K562 (cell line): ENCODE measurements around the gene FBRS. TPM values are rescaled to one million over a fixed set of nuclear protein-coding genes. Genes with fewer than 3 reads are reported as not detected.

ENCODE experiments used
- CBX3 ChIP-seq, 2 experiments: IDR thresholded peaks; 1 replicate in 1 of 2; 2 replicates in 1 of 2; pipeline ENCODE4 v1.6.1; 2012; ENCODE audit warnings: inconsistent platforms in 2 of 2, low read length in 2 of 2, borderline replicate concordance in 1 of 2, control low read depth in 1 of 2
- COPS2 ChIP-seq: fragments of 450-650 bp; conservative IDR thresholded peaks from 2 replicates; pipeline ENCODE4 v1.6.1; 2016; ENCODE audit warnings: mild to moderate bottlenecking, moderate library complexity
- CREB1 ChIP-seq, 2 experiments: sonication (generic) in 1 of 2; formaldehyde crosslinking in 1 of 2; IDR thresholded peaks; 2 replicates each; pipeline versions ENCODE4 v1.6.1 to v1.8.0; 2012 to 2022; ENCODE audit warnings: inconsistent platforms in 1 of 2, mild to moderate bottlenecking in 1 of 2, missing genetic modification reagents in 1 of 2, moderate library complexity in 1 of 2
- CREBBP ChIP-seq: IDR thresholded peaks from one replicate; pipeline ENCODE4 v1.6.1; 2012; ENCODE audit warnings: low read depth, mild to moderate bottlenecking, control low read depth, inconsistent platforms, low read length
- E2F5 ChIP-seq: sonication (generic); formaldehyde crosslinking; IDR thresholded peaks from 2 replicates; pipeline ENCODE4 v1.8.0; 2022; ENCODE audit warnings: mild to moderate bottlenecking, missing genetic modification reagents
- ESRRB ChIP-seq: fragments of 250-450 bp; sonication (Bioruptor Pico); IDR thresholded peaks from 2 replicates; pipeline ENCODE4 v1.5.0; 2020; ENCODE audit warnings: mild to moderate bottlenecking, moderate library complexity, borderline replicate concordance
- FOXJ2 ChIP-seq: fragments of 200-800 bp; sonication (Bioruptor generic); IDR thresholded peaks from 2 replicates; pipeline ENCODE4 v1.6.1; 2016; ENCODE audit warnings: missing genetic modification characterization, missing compliant biosample characterization
- NCOA6 ChIP-seq: fragments of 450-650 bp; IDR thresholded peaks from 2 replicates; pipeline ENCODE4 v1.6.1; 2017; ENCODE audit warnings: mild to moderate bottlenecking
- NFIC ChIP-seq: fragments of 450-650 bp; IDR thresholded peaks from 2 replicates; pipeline ENCODE4 v1.6.1; 2017; ENCODE audit warnings: mild to moderate bottlenecking, inconsistent platforms
- NFXL1 ChIP-seq: fragments of 450-650 bp; formaldehyde crosslinking; IDR thresholded peaks from 2 replicates; pipeline ENCODE4 v1.4.0; 2021; ENCODE audit warnings: mild to moderate bottlenecking
- NRF1 ChIP-seq, 2 experiments: fragments of 450-650 bp; IDR thresholded peaks in 1 of 2; conservative IDR thresholded peaks in 1 of 2; 2 replicates each; pipeline ENCODE4 v1.6.1; 2014; ENCODE audit warnings: mild to moderate bottlenecking in 2 of 2
- NUFIP1 ChIP-seq: fragments of 450-650 bp; IDR thresholded peaks from 2 replicates; pipeline ENCODE4 v1.6.1; 2018; ENCODE audit not compliant: partially characterized antibody
- OTX1 ChIP-seq: fragments of 450-650 bp; formaldehyde crosslinking; IDR thresholded peaks from 2 replicates; pipeline ENCODE4 v1.4.0; 2022; ENCODE audit warnings: mild to moderate bottlenecking
- POLR2G ChIP-seq: fragments of 200-400 bp; formaldehyde crosslinking; IDR thresholded peaks from 2 replicates; pipeline ENCODE4 v1.6.1; 2017; ENCODE audit warnings: low read depth, mild to moderate bottlenecking, antibody characterized with exemption, low read length, moderate library complexity
- RBBP5 ChIP-seq: fragments of 200-600 bp; sonication (generic); IDR thresholded peaks from 2 replicates; pipeline ENCODE4 v1.6.1; 2012; ENCODE audit warnings: borderline replicate concordance, mild to moderate bottlenecking, low read length, control low read depth, inconsistent platforms; ENCODE audit not compliant: insufficient read depth, poor library complexity, severe bottlenecking
- SAFB2 ChIP-seq: fragments of 200-400 bp; formaldehyde crosslinking; IDR thresholded peaks from 2 replicates; pipeline ENCODE4 v1.6.1; 2018; ENCODE audit warnings: borderline replicate concordance, low read length, low read depth, moderate library complexity; ENCODE audit not compliant: severe bottlenecking
- SMC3 ChIP-seq: conservative IDR thresholded peaks from 2 replicates; pipeline ENCODE4 v1.6.1; 2011; ENCODE audit warnings: low read depth, low read length, improper control_type of control experiment; ENCODE audit not compliant: insufficient read depth
- STAG1 ChIP-seq: sonication (generic); formaldehyde crosslinking; IDR thresholded peaks from 2 replicates; pipeline ENCODE4 v1.5.0; 2020; ENCODE audit warnings: missing genetic modification reagents, borderline replicate concordance
- SUPT5H ChIP-seq: fragments of 450-650 bp; IDR thresholded peaks from 2 replicates; pipeline ENCODE4 v1.6.1; 2016
- TAF7 ChIP-seq: fragments of 450-650 bp; IDR thresholded peaks from 2 replicates; pipeline ENCODE4 v1.6.1; 2016; ENCODE audit warnings: missing genetic modification characterization, missing compliant biosample characterization
- TBP ChIP-seq: optimal IDR thresholded peaks from 2 replicates; pipeline ENCODE3; 2011; ENCODE audit warnings: low read depth, low read length, improper control_type of control experiment
- UBTF ChIP-seq, 2 experiments: IDR thresholded peaks; 2 replicates each; pipeline ENCODE4 v1.6.1; 2012; ENCODE audit warnings: improper control_type of control experiment in 2 of 2, low read depth in 2 of 2, low read length in 2 of 2, borderline replicate concordance in 1 of 2
- ZNF133 ChIP-seq: fragments of 250-450 bp; sonication (Bioruptor Pico); IDR thresholded peaks from 2 replicates; pipeline ENCODE4 v1.4.0; 2020; ENCODE audit warnings: mild to moderate bottlenecking
- ZNF212 ChIP-seq: fragments of 450-650 bp; formaldehyde crosslinking; IDR thresholded peaks from 2 replicates; pipeline ENCODE4 v1.4.0; 2020; ENCODE audit warnings: mild to moderate bottlenecking
- ZNF57 ChIP-seq: fragments of 450-650 bp; formaldehyde crosslinking; IDR thresholded peaks from 2 replicates; pipeline ENCODE4 v1.4.0; 2020; ENCODE audit warnings: mild to moderate bottlenecking, moderate library complexity
- ZNF586 ChIP-seq: fragments of 450-650 bp; formaldehyde crosslinking; conservative IDR thresholded peaks from 2 replicates; pipeline ENCODE4 v1.4.0; 2020; ENCODE audit warnings: mild to moderate bottlenecking, moderate library complexity
- ZNF766 ChIP-seq: fragments of 200-800 bp; sonication (Bioruptor generic); conservative IDR thresholded peaks from 2 replicates; pipeline ENCODE4 v1.6.1; 2016; ENCODE audit warnings: missing genetic modification characterization, missing compliant biosample characterization
- polyA plus RNA-seq, 8 experiments: library from polyadenylated mRNA; depleted of rRNA in 4 of 8; stranded (reverse) in 5 of 8; unstranded in 3 of 8; fragments of >200 nt; fragmentation: Nextera tagmentation in 2 of 8; fragmentation: Illumina TruSeq in 1 of 8; extraction: Ambion mirVana in 2 of 8; extraction: Trizol in 1 of 8; gene quantifications; 2 replicates each; pipeline versions ENCODE4 v1.2.1 to v1.2.3, GENCODE V29; 2011 to 2014; ENCODE audit warnings: inconsistent platforms in 1 of 8, missing spikeins in 1 of 8
- total RNA-seq, 7 experiments: library from RNA; depleted of rRNA in 6 of 7; stranded (reverse); fragments of >200 nt in 6 of 7; fragmentation: Illumina TruSeq in 2 of 7; extraction: Trizol in 2 of 7; gene quantifications; 2 replicates each; pipeline versions ENCODE4 v1.2.1 to v1.2.3, GENCODE V29; 2011 to 2021; ENCODE audit warnings: low replicate concordance in 1 of 7

Gene FBRS
- total and polyA plus RNA-seq, 9 of the 15 experiments (the other 6 are each of a cell fraction or from before 2014, with no cell fraction given): 0.32 to 59.5 (median 13.1) TPM

- TF ChIP-seq CREB1 (IDR thresholded peaks at IDR 0.05) (no peak), CREB1 (CRISPR knock-in tag; IDR thresholded peaks at IDR 0.05) (no peak), TAF7 (no peak), SAFB2 (no peak), COPS2 (no peak), POLR2G (no peak), NUFIP1 (no peak), ZNF133 (CRISPR knock-in tag) (no peak), E2F5 (CRISPR knock-in tag) (no peak), FOXJ2 (no peak), RBBP5 (no peak), NRF1 (conservative IDR thresholded peaks at IDR 0.05 in 1 of 2, IDR thresholded peaks at IDR 0.05 in 1 of 2) (no peak), NCOA6 (no peak), NFXL1 (CRISPR knock-in tag) (no peak), SMC3 (peak; percentile 93), ZNF766 (CRISPR knock-in tag) (peak; percentile 56; the same call in 1 of the 2 replicates), ZNF212 (CRISPR knock-in tag) (no peak), STAG1 (peak; percentile 78; the same call in 1 of the 2 replicates), UBTF (IDR thresholded peaks at IDR 0.05; ENCODE audit: borderline replicate concordance in 1 of 2, low read depth in 2 of 2, low read length in 2 of 2) (no peak), SUPT5H (no peak), TBP (peak; percentile 39), NFIC (no peak; the same call in 1 of the 2 replicates), ZNF57 (no peak), CREBBP (no peak), ZNF586 (CRISPR knock-in tag) (no peak), OTX1 (CRISPR knock-in tag) (no peak), CBX3 (IDR thresholded peaks at IDR 0.05; ENCODE audit: borderline replicate concordance in 1 of 2, low read length in 2 of 2) (no peak), ESRRB (CRISPR knock-in tag) (no peak)
Measured at GRCh38 chr16:30628628-30629540, 29.3 kb upstream of the FBRS start (continued).
